Liver (tissue), 9 donors: Measurements from ENCODE around the gene HYOU1. TPM values are rescaled to one million over a fixed set of nuclear protein-coding genes. Genes with fewer than 3 reads are reported as not detected.

Experiments used
- DNase-seq: peaks from one replicate; pipeline ENCODE4 v3.0.0-alpha.2; 2017; ENCODE audit warnings: low spot score
- H3K27ac ChIP-seq, 2 donors: one replicate each; pipeline ENCODE4 v1.7.0; 2013; ENCODE audit warnings: inconsistent platforms in 2 of 2, low read length in 2 of 2, control low read depth in 1 of 2, low read depth in 1 of 2, mild to moderate bottlenecking in 1 of 2
- H3K27me3 ChIP-seq, 4 donors: one replicate each; pipeline versions ENCODE4 v1.6.1 to v1.7.0; 2013; ENCODE audit warnings: low read length in 3 of 4, inconsistent platforms in 1 of 4, mild to moderate bottlenecking in 1 of 4, moderate library complexity in 1 of 4; ENCODE audit not compliant: control insufficient read depth in 4 of 4, insufficient read depth in 4 of 4
- H3K36me3 ChIP-seq, 4 donors: one replicate each; pipeline versions ENCODE4 v1.6.1 to v1.7.0; 2013; ENCODE audit warnings: low read length in 3 of 4, mild to moderate bottlenecking in 3 of 4, low read depth in 1 of 4, moderate library complexity in 1 of 4; ENCODE audit not compliant: control insufficient read depth in 4 of 4, insufficient read depth in 3 of 4
- H3K4me1 ChIP-seq, 4 donors: one replicate each; pipeline versions ENCODE4 v1.6.1 to v1.7.0; 2013; ENCODE audit warnings: low read length in 3 of 4, mild to moderate bottlenecking in 3 of 4, moderate library complexity in 1 of 4; ENCODE audit not compliant: control insufficient read depth in 4 of 4, insufficient read depth in 4 of 4
- H3K4me3 ChIP-seq, 3 donors: one replicate each; pipeline versions ENCODE4 v1.6.1 to v1.7.0; 2013; ENCODE audit warnings: low read length in 3 of 3, control low read depth in 1 of 3, low read depth in 1 of 3, mild to moderate bottlenecking in 1 of 3
- H3K9ac ChIP-seq, 2 donors: one replicate each; pipeline ENCODE4 v1.7.0; 2013; ENCODE audit warnings: low read length in 2 of 2, mild to moderate bottlenecking in 2 of 2, moderate library complexity in 2 of 2, control low read depth in 1 of 2, low read depth in 1 of 2
- H3K9me3 ChIP-seq, 4 donors: one replicate each; pipeline versions ENCODE4 v1.6.1 to v1.7.0; 2013; ENCODE audit warnings: low read length in 3 of 4; ENCODE audit not compliant: control insufficient read depth in 4 of 4
- EGR1 ChIP-seq, 2 donors: IDR thresholded peaks; 2 replicates each; pipeline ENCODE4 v1.6.1; 2016 to 2018; ENCODE audit warnings: antibody characterized with exemption in 2 of 2, low read depth in 2 of 2
- FOXA1 ChIP-seq: IDR thresholded peaks from 2 replicates; pipeline ENCODE4 v1.6.1; 2016; ENCODE audit warnings: antibody characterized with exemption
- FOXA2 ChIP-seq: IDR thresholded peaks from 2 replicates; pipeline ENCODE4 v1.6.1; 2016; ENCODE audit warnings: antibody characterized with exemption
- GABPA ChIP-seq, 2 donors: IDR thresholded peaks in 1 of 2; conservative IDR thresholded peaks in 1 of 2; 2 replicates each; pipeline ENCODE4 v1.6.1; 2016; ENCODE audit warnings: antibody characterized with exemption in 2 of 2, mild to moderate bottlenecking in 1 of 2, moderate library complexity in 1 of 2
- HNF4A ChIP-seq, 2 donors: conservative IDR thresholded peaks; 2 replicates each; pipeline ENCODE4 v1.6.1; 2016; ENCODE audit warnings: antibody characterized with exemption in 2 of 2, mild to moderate bottlenecking in 2 of 2
- HNF4G ChIP-seq: IDR thresholded peaks from 2 replicates; pipeline ENCODE4 v1.6.1; 2016; ENCODE audit warnings: antibody characterized with exemption
- JUND ChIP-seq, 2 donors: IDR thresholded peaks; 2 replicates each; pipeline ENCODE4 v1.6.1; 2016; ENCODE audit warnings: antibody characterized with exemption in 2 of 2
- NR2F2 ChIP-seq: IDR thresholded peaks from 2 replicates; pipeline ENCODE4 v1.6.1; 2016; ENCODE audit warnings: antibody characterized with exemption
- RAD21 ChIP-seq, 2 donors: IDR thresholded peaks; 2 replicates each; pipeline ENCODE4 v1.6.1; 2016; ENCODE audit warnings: antibody characterized with exemption in 2 of 2, mild to moderate bottlenecking in 2 of 2
- RXRA ChIP-seq, 2 donors: IDR thresholded peaks; 2 replicates each; pipeline ENCODE4 v1.6.1; 2017 to 2018; ENCODE audit warnings: antibody characterized with exemption in 2 of 2, mild to moderate bottlenecking in 1 of 2
- SP1 ChIP-seq: IDR thresholded peaks from 2 replicates; pipeline ENCODE4 v1.6.1; 2018; ENCODE audit warnings: antibody characterized with exemption, mild to moderate bottlenecking
- TAF1 ChIP-seq: conservative IDR thresholded peaks from 2 replicates; pipeline ENCODE4 v1.6.1; 2016; ENCODE audit warnings: antibody characterized with exemption, mild to moderate bottlenecking
- YY1 ChIP-seq: IDR thresholded peaks from 2 replicates; pipeline ENCODE4 v1.6.1; 2016; ENCODE audit warnings: antibody characterized with exemption, mild to moderate bottlenecking
- WGBS: extraction: QIAGEN DNeasy Blood & Tissue Kit; methylation state at CpG from one replicate; pipeline ENCODE4 v1.1.7; 2013; 5-methylcytosine and 5-hydroxymethylcytosine counted together
- polyA plus RNA-seq, 2 donors: library from polyadenylated mRNA; stranded (reverse) in 1 of 2; unstranded in 1 of 2; fragments of 200-250 nt in 1 of 2; fragments of >200 nt in 1 of 2; fragmentation: Nextera tagmentation in 1 of 2; extraction: Ambion mirVana in 1 of 2; gene quantifications; one replicate each; pipeline versions ENCODE4 v1.2.1 to v1.2.3, GENCODE V29; 2013 to 2015
- total RNA-seq, 2 donors: library from RNA; depleted of rRNA; stranded (reverse); fragments of >200 nt; gene quantifications; one replicate each; pipeline ENCODE4 v1.2.3, GENCODE V29; 2014
- TF ChIP-seq, protein P1 (sequence below): fragments of 150-350 bp; IDR thresholded peaks from 2 replicates; pipeline ENCODE4 v1.5.1; 2017; ENCODE audit warnings: improper control_type of control experiment, low read depth, low read length; ENCODE audit not compliant: missing input control
- TF ChIP-seq, protein P2 (sequence below): IDR thresholded peaks from 2 replicates; pipeline ENCODE4 v1.6.1; 2016; ENCODE audit warnings: antibody characterized with exemption
- TF ChIP-seq, protein P3 (sequence below): IDR thresholded peaks from 2 replicates; pipeline ENCODE4 v1.6.1; 2016; ENCODE audit warnings: antibody characterized with exemption
- TF ChIP-seq, protein P4 (sequence below): IDR thresholded peaks from 2 replicates; pipeline ENCODE4 v1.6.1; 2016; ENCODE audit warnings: antibody characterized with exemption, mild to moderate bottlenecking
- donor health status: healthy.
- donor health status: healthy.
- donor health status: healthy.
- donor health status: healthy.
- donor health status: healthy.

HYOU1 gene
- total and polyA plus RNA-seq, 4 donors = 41.6 to 270 (median 119) TPM

DNA sequence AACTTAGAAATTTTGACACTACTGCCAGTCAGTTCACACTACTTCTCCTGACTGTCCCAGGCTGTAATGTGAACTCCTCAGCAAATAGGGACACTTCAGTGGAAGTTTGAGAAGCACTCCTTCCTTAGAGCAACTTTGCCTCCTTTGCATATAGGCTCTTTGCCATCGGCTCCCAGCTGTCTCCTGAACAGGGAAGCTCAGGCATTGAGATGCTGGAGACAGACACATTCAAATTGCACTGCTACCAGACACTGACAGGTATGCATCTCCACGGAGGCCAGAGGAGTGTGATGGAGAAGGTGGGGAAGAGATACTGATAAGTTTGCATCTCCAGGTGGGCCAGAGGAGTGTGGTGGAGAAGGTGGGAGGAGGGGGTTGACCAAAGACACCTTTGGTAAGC is 37.0 kb downstream of the HYOU1 start:
- Histone ChIP-seq H3K4me3 (peak overlapping the region; percentile 73 to 98 (median 92)), H3K9ac (peak overlapping the region; percentile 45 to 54), H3K4me1 (peaks cover 17 to 65% (median 55%) of the 10 kb centered on the region in 4 donors), H3K27me3 (no peaks in the 10 kb centered on the region), H3K27ac (peak overlapping the region; percentile 98 to 99), H3K9me3 (no peaks in the 10 kb centered on the region), H3K36me3 (peaks cover 3 to 27% (median 21%) of the 10 kb centered on the region in 4 donors)
- DNase-seq = no peak
- WGBS = 16% methylated on average over 2 of the region's 2 CpGs
- no peak for TF ChIP-seq NR2F2
- TF ChIP-seq, protein P1, sequence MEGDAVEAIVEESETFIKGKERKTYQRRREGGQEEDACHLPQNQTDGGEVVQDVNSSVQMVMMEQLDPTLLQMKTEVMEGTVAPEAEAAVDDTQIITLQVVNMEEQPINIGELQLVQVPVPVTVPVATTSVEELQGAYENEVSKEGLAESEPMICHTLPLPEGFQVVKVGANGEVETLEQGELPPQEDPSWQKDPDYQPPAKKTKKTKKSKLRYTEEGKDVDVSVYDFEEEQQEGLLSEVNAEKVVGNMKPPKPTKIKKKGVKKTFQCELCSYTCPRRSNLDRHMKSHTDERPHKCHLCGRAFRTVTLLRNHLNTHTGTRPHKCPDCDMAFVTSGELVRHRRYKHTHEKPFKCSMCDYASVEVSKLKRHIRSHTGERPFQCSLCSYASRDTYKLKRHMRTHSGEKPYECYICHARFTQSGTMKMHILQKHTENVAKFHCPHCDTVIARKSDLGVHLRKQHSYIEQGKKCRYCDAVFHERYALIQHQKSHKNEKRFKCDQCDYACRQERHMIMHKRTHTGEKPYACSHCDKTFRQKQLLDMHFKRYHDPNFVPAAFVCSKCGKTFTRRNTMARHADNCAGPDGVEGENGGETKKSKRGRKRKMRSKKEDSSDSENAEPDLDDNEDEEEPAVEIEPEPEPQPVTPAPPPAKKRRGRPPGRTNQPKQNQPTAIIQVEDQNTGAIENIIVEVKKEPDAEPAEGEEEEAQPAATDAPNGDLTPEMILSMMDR = no peak
- no peak for TF ChIP-seq RXRA (IDR thresholded peaks at IDR 0.05)
- TF ChIP-seq FOXA1 = no peak
- TF ChIP-seq RAD21 (IDR thresholded peaks at IDR 0.05) = no peak
- no peak for TF ChIP-seq HNF4A (conservative IDR thresholded peaks at IDR 0.05)
- TF ChIP-seq GABPA (IDR thresholded peaks at IDR 0.05 in 1 of 2, conservative IDR thresholded peaks at IDR 0.05 in 1 of 2) = no peak
- TF ChIP-seq JUND (IDR thresholded peaks at IDR 0.05) = no peak
- TF ChIP-seq, protein P2, sequence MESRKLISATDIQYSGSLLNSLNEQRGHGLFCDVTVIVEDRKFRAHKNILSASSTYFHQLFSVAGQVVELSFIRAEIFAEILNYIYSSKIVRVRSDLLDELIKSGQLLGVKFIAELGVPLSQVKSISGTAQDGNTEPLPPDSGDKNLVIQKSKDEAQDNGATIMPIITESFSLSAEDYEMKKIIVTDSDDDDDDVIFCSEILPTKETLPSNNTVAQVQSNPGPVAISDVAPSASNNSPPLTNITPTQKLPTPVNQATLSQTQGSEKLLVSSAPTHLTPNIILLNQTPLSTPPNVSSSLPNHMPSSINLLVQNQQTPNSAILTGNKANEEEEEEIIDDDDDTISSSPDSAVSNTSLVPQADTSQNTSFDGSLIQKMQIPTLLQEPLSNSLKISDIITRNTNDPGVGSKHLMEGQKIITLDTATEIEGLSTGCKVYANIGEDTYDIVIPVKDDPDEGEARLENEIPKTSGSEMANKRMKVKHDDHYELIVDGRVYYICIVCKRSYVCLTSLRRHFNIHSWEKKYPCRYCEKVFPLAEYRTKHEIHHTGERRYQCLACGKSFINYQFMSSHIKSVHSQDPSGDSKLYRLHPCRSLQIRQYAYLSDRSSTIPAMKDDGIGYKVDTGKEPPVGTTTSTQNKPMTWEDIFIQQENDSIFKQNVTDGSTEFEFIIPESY = no peak
- TF ChIP-seq FOXA2 = no peak
- TF ChIP-seq, protein P3, sequence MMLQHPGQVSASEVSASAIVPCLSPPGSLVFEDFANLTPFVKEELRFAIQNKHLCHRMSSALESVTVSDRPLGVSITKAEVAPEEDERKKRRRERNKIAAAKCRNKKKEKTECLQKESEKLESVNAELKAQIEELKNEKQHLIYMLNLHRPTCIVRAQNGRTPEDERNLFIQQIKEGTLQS = no peak
- no peak for TF ChIP-seq EGR1 (IDR thresholded peaks at IDR 0.05; ENCODE audit: low read depth in 2 of 2)
- no peak for TF ChIP-seq YY1

DNA sequence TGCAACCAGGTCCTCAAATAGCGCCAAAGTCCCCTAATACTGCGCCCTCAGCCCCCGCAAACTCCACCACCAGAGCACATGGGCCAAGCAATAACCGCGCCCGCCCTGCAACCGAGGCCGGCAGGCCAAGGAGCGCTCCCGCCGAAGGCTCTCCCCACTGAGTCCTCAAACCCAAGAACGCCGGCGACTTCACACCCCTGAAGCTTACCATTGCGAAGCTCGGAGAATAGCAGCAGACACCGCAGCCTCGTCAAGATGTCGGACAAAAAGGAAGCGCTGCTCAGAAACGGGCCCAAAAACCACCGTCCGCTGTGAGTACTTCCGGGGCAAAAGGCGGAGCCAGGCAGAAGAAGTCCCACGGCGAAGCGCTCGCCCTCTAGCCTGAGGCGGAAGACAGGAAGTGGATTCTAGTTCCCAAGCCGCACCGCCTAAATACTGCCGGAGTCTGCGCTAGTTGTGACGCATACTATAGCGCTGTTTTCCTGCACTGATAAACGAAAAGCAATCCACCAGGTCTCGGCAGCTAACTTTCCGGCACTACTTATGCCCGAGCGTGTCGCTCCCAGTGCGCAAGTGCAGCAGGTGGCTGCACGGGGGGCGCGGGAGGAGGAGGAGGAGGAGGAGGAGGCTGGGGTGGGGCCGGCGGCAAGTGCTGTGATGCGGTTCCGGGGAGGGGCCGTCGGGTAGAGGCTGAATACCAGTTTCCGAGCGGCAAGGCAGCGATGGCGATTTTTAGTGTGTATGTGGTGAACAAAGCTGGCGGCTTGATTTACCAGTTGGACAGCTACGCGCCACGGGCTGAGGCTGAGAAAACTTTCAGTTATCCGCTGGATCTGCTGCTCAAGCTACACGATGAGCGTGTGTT is 38.7 kb downstream of the HYOU1 start, which contains the start of the genes RPS25 and TRAPPC4:
Gene RPS25 (minus strand): TSS at position 270 of the 865 bp plus-strand sequence. CDS start 59 bp downstream, at position 211.
Gene TRAPPC4 (plus strand): TSS at position 693 of the 865 bp plus-strand sequence. CDS start 30 bp downstream, at position 723.
- peak; percentile 92 for DNase-seq
- peaks cover 4 to 29% (median 22%) of the 10 kb centered on the region in 4 donors for H3K36me3 ChIP-seq
- peaks cover 10 to 48% (median 38%) of the 10 kb centered on the region in 4 donors for H3K4me1 ChIP-seq
- peak within 1 kb of the TSS; percentile 73 to 98 (median 92) for H3K4me3 ChIP-seq
- H3K27ac ChIP-seq = peak within 1 kb of the TSS; percentile 98 to 99
- no peaks in the 10 kb centered on the region for H3K9me3 ChIP-seq
- H3K9ac ChIP-seq = peak within 1 kb of the TSS; percentile 98 to 100
- H3K27me3 ChIP-seq = no peaks in the 10 kb centered on the region
- WGBS = under 1% methylated on average over 63 of the region's 63 CpGs
- no peak for TF ChIP-seq HNF4G
- TF ChIP-seq, protein P2 = peak; percentile 52
- TF ChIP-seq, protein P3 = no peak
- peak; percentile 94 to 99 for TF ChIP-seq GABPA (IDR thresholded peaks at IDR 0.05 in 1 of 2, conservative IDR thresholded peaks at IDR 0.05 in 1 of 2)
- peak; percentile 73 for TF ChIP-seq SP1
- peak in 1 of 2 donors; percentile 40 for TF ChIP-seq HNF4A (conservative IDR thresholded peaks at IDR 0.05)
- TF ChIP-seq, protein P1 = no peak
- TF ChIP-seq, protein P4, sequence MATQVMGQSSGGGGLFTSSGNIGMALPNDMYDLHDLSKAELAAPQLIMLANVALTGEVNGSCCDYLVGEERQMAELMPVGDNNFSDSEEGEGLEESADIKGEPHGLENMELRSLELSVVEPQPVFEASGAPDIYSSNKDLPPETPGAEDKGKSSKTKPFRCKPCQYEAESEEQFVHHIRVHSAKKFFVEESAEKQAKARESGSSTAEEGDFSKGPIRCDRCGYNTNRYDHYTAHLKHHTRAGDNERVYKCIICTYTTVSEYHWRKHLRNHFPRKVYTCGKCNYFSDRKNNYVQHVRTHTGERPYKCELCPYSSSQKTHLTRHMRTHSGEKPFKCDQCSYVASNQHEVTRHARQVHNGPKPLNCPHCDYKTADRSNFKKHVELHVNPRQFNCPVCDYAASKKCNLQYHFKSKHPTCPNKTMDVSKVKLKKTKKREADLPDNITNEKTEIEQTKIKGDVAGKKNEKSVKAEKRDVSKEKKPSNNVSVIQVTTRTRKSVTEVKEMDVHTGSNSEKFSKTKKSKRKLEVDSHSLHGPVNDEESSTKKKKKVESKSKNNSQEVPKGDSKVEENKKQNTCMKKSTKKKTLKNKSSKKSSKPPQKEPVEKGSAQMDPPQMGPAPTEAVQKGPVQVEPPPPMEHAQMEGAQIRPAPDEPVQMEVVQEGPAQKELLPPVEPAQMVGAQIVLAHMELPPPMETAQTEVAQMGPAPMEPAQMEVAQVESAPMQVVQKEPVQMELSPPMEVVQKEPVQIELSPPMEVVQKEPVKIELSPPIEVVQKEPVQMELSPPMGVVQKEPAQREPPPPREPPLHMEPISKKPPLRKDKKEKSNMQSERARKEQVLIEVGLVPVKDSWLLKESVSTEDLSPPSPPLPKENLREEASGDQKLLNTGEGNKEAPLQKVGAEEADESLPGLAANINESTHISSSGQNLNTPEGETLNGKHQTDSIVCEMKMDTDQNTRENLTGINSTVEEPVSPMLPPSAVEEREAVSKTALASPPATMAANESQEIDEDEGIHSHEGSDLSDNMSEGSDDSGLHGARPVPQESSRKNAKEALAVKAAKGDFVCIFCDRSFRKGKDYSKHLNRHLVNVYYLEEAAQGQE = peak; percentile 70
- TF ChIP-seq TAF1 = peak; percentile 60
- no peak for TF ChIP-seq JUND (IDR thresholded peaks at IDR 0.05)
- TF ChIP-seq EGR1 (IDR thresholded peaks at IDR 0.05; ENCODE audit: low read depth in 2 of 2) = peak; percentile 47 to 69
- TF ChIP-seq FOXA1 = no peak
